Measurements from ENCODE around the gene AHI1.

Gene AHI1

GRCh38 chr6:135497412-135498184, at the start of gene AHI1:
TSS of gene AHI1 (minus strand) at chr6:135497740. CDS start at chr6:135492237, 5,503 bp downstream.
- peak; percentile 94 for DNase-seq (ENCODE audit: low spot score)

GRCh38 chr6:135546680-135547418, 49.3 kb upstream of the AHI1 start:
- DNase-seq (ENCODE audit: low spot score) = no peak

DNA sequence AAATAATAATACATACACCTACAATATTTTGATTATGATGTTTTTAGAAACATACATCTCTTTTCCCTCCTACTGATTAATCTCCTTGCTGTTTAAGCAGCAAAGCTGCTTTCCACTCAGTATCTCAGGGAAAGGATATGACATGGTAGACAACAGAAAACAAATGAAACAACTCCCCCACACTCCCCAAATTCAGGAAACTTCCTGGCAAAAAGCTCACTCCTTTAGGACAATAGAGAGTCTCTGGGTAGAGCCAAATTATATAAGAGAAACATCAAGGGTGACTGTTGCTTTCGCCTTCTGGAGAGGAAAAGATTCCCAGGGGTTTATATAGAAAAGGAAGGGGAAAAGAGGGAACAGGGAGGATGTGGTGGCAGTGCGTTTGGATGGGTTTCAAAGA, 48.7 kb upstream of the AHI1 start:
- no peak for DNase-seq (ENCODE audit: low spot score)

GRCh38 chr6:135540207-135540840, 42.8 kb upstream of the AHI1 start:
- no peak for DNase-seq (ENCODE audit: low spot score)

- DNase-seq (ENCODE audit: low spot score) = no peak
These were observed 40.3 kb upstream of the AHI1 start for GRCh38 chr6:135537741-135538301.

- DNase-seq (ENCODE audit: low spot score) = peak; percentile 57
These were observed 38.5 kb upstream of the AHI1 start for GRCh38 chr6:135535989-135536414.

- no peak for DNase-seq (ENCODE audit: low spot score)
These were observed 37.3 kb upstream of the AHI1 start for GRCh38 chr6:135534773-135535380.

GRCh38 chr6:135532559-135532958, 35.0 kb upstream of the AHI1 start:
- no peak for DNase-seq (ENCODE audit: low spot score)

DNA sequence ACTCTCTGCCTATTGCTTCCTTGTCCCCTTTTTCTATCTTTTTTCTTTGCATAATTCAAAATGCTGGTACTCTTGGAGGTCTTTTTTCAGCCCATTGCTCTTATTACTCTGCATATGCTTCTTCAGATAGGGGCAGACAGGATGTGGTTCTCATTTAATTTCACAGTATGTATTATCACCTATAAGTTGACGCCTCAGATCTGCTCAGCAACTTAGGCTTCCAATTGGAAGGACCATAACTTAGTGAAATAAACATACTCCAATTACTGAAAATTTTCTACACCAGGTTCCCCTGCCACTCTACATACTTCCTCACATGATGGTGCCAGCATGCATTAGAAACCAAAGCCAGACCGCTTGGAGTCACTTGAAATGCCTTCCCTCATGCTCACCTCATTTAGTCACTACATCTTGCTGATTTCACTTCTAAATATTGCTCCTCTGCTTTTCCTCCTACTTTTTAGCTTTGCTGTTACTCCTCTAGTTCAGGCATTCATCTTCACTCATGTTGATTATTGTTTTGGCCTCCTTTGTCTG, 34.5 kb upstream of the AHI1 start:
- DNase-seq (ENCODE audit: low spot score) = no peak

GRCh38 chr6:135530113-135530512, 32.6 kb upstream of the AHI1 start:
- no peak for DNase-seq (ENCODE audit: low spot score)

DNA sequence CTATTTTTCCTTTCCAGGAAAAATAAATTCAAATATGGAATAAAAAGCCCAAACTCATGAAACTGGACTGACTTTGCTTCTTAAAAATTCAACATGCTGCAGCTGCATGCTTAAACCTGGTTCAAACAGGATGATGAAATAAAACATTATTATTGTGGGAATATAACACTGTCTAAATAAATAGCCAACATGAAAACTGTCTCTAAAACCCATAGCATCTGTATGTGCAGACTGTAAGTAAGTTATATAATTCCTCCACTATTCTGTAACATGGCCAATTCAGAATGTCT, 30.4 kb upstream of the AHI1 start:
- DNase-seq (ENCODE audit: low spot score) = no peak

- DNase-seq (ENCODE audit: low spot score) = no peak
These were observed 29.8 kb upstream of the AHI1 start for GRCh38 chr6:135527116-135527959.

GRCh38 chr6:135525594-135525993, 28.1 kb upstream of the AHI1 start:
- no peak for DNase-seq (ENCODE audit: low spot score)

GRCh38 chr6:135522965-135523692, 25.6 kb upstream of the AHI1 start:
- DNase-seq (ENCODE audit: low spot score) = no peak

DNA sequence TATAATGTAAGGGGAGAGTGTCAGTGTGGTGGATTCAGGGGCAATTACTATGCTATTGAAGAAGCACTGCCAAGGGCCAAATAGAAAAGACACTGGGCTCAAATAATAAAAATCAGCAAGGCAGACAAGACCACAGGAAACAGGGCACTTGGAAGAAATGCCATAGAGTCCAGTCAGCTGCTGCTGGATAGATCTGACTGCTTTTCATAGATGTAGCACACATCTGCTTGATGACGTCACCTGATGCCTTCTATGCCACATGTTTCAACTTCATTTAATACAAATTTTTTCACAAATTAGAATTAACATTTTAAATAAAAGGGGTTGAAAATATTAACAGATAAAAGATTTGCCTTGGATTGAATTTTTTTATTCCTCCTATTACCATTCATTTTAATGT, 23.9 kb upstream of the AHI1 start:
- no peak for DNase-seq (ENCODE audit: low spot score)

GRCh38 chr6:135520781-135521180, 23.2 kb upstream of the AHI1 start:
- no peak for DNase-seq (ENCODE audit: low spot score)

- no peak for DNase-seq (ENCODE audit: low spot score)
These were observed 21.8 kb upstream of the AHI1 start for GRCh38 chr6:135519348-135519747.

- DNase-seq (ENCODE audit: low spot score) = no peak
These were observed 20.0 kb upstream of the AHI1 start for GRCh38 chr6:135517527-135517926.

- DNase-seq (ENCODE audit: low spot score) = no peak
These were observed 17.2 kb upstream of the AHI1 start for GRCh38 chr6:135514706-135515105.

GRCh38 chr6:135506270-135506997, 8.9 kb upstream of the AHI1 start:
- peak; percentile 22 for DNase-seq (ENCODE audit: low spot score)
